Testis (tissue), 2 donors: ENCODE data around the gene TXNRD2.

Experiments
- POLR2A ChIP-seq: fragments of 450-650 bp; IDR thresholded peaks from one replicate; pipeline ENCODE4 v1.6.1; 2017; ENCODE audit warnings: antibody characterized with exemption, mild to moderate bottlenecking, moderate library complexity
- TF ChIP-seq, protein P1 (sequence below), 3 experiments: fragments of 450-650 bp in 2 of 3; fragments of 200-600 bp in 1 of 3; sonication (generic) in 1 of 3; IDR thresholded peaks; one replicate each; pipeline ENCODE4 v1.5.1; 2016 to 2019; ENCODE audit warnings: antibody characterized with exemption in 3 of 3, mild to moderate bottlenecking in 2 of 3, moderate library complexity in 1 of 3

- TF ChIP-seq, protein P1, sequence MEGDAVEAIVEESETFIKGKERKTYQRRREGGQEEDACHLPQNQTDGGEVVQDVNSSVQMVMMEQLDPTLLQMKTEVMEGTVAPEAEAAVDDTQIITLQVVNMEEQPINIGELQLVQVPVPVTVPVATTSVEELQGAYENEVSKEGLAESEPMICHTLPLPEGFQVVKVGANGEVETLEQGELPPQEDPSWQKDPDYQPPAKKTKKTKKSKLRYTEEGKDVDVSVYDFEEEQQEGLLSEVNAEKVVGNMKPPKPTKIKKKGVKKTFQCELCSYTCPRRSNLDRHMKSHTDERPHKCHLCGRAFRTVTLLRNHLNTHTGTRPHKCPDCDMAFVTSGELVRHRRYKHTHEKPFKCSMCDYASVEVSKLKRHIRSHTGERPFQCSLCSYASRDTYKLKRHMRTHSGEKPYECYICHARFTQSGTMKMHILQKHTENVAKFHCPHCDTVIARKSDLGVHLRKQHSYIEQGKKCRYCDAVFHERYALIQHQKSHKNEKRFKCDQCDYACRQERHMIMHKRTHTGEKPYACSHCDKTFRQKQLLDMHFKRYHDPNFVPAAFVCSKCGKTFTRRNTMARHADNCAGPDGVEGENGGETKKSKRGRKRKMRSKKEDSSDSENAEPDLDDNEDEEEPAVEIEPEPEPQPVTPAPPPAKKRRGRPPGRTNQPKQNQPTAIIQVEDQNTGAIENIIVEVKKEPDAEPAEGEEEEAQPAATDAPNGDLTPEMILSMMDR (IDR thresholded peaks at IDR 0.05), result no peak
- TF ChIP-seq POLR2A, result no peak
These were observed 42.7 kb upstream of the TXNRD2 start for GRCh38 chr22:19984201-19984753.
